Activated CD4-positive, alpha-beta T cell treated with anti-CD3 and anti-CD28 coated beads, Interleukin-2, amount 50 U/mL, for 24 hours (primary cell): ENCODE measurements around the gene ZNF579.
"Not testable (repeated sequence)": the region's sequence is repeated elsewhere in the genome, so short reads cannot be mapped to it uniquely, and the experiment has no call there.

Source experiments
- DNase-seq, 2 donors: peaks; one replicate each; pipeline ENCODE4 v3.0.0-alpha.2; 2020; ENCODE audit warnings: low read depth in 1 of 2, low spot score in 1 of 2

Gene ZNF579

GRCh38 chr19:55594996-55595545 lies 14.4 kb upstream of the ZNF579 start:
- DNase-seq: no peak

DNA sequence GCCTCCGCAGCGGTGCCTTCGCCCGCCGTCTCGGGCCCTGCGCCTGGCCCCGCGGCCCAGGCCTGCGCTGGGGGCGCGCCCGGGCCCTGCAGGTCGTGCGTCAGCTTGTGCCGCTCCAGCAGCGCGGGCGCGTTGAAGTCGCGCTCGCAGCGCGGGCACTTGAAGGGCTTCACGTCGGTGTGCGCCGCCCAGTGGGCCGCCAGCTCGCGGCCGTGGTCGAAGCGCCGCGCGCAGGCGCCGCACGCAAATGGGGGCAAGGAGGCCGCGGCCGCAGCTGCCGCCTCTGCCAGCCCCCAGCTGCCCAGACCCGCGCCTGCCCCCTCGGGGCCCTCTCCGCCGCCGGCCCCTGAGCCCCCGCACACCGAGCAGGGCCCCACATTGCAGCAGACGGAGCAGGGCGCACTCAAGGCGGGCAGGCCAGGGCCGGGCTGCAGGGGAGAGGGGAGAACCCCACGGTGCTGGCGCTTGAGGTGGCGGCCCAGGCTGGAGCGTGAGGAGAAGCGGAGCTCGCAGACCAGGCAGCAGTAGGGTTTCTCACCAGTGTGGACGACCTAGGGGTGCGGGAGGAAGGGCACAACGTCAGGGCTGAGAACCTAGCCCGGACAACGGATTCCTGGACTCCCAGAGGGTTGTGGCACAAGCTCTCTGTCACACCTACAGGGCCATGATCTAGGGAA lies 12.6 kb upstream of the ZNF579 start:
- DNase-seq: no peak

DNA sequence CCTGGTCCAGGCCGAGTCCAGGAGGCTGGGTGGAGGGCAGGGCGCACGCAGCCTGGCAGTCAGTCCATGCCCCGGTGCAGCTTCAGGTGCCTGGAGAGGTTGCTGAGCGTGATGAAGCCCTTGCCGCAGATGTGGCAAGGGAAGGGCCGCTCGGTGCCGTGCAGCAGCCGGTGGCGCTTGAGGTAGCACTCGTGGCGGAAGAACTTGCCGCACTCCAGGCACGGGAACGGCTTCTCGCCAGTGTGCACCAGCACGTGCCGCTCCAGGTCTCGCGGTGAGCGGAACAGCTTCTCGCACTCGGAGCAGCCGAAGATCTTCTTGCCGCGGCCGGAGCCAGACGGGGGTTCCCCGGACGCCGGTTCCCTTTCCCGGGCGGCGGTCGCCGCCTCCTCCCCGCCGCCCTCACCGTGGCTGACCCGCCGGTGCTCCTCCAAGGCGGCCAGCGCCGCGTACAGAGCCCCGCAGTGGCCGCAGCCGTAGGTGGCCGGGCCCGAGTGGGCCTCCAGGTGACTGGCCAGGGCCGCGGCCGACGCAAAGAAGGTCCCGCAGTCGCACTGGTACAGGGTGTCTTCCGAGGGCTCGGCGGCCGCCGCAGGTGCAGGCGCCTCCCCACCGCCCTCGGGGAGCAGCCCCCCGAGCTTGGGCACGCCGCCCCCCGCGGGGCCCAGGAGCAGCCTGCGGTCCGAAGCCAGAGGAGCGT lies 11.9 kb upstream of the ZNF579 start:
- no peak for DNase-seq

DNA sequence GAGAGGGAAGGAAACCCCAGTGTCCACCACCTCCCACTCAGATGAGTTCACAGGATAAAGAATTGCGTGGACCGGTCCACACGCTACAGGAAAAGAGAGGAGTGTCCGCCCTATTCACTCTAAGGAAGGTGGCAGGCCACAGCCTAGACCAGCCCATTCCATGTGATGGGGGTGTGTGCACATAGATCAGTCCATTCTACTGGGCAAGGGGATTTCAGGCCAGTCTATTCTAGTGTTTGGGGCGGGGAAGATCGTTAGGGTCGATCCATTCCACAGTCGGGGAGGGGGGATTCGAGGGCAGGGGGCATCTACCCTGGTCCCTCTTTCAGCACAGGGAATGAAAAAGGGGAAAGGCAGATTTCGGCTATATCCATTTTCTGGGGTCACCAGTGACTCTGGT lies 10.9 kb upstream of the ZNF579 start:
- DNase-seq: no peak

- no peak for DNase-seq
These were observed 10.0 kb upstream of the ZNF579 start for GRCh38 chr19:55590617-55591016.

- no peak for DNase-seq
These were observed 9.5 kb upstream of the ZNF579 start for GRCh38 chr19:55590109-55590508.

DNA sequence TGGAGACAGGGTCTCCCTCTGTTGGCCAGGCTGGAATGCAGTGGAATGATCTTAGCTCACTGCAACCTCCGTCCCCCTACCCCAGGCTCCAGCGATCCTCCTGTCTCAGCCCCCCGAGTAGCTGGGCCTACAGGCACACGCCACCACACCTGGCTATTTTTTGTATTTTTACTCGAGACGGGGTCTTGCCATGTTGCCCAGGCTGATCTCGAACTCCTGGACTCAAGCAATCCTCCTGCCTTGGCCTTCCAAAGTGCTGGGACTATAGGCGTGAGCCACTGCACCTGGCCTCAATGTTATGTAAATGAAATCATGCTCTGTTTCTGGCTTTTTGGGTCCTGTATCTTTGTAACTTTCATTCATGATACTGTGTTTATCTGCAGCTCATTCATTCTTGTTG lies 8.1 kb upstream of the ZNF579 start:
- no peak for DNase-seq

DNA sequence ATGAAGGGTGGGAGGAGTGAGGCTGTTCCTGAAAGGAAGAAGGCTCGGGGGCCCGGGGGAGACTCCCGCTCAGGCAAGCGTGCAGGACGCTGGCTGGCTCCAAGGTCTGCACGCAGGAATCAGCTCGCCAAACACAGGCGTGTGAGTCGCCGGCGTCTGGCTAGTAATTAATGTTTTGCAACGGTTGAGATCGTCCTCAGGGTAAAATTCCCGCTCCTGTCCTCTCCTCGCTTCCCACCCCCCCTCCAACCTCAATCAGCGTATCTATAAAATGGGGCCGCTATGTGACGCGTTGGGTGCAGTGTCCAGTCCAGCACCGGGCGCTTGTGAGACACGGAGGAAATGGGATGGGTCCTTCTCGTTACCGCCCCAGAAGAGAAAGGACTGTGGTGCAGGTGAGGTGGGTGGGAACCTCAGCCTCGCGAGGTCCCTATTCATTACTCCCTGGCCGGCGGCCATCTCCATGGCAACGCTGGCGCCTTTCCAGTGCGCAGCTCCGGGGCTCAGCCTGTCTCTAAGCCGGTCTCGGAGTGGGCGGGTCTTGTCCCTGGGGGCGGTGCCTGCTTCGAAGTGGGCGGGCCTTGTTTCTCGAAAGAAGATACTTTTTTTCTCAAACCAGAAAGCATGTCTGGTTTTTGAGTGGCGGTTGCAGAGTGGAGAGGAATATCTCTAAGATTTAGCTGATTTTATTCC lies 6.5 kb upstream of the ZNF579 start:
- DNase-seq: peak; percentile 77 to 92

DNA sequence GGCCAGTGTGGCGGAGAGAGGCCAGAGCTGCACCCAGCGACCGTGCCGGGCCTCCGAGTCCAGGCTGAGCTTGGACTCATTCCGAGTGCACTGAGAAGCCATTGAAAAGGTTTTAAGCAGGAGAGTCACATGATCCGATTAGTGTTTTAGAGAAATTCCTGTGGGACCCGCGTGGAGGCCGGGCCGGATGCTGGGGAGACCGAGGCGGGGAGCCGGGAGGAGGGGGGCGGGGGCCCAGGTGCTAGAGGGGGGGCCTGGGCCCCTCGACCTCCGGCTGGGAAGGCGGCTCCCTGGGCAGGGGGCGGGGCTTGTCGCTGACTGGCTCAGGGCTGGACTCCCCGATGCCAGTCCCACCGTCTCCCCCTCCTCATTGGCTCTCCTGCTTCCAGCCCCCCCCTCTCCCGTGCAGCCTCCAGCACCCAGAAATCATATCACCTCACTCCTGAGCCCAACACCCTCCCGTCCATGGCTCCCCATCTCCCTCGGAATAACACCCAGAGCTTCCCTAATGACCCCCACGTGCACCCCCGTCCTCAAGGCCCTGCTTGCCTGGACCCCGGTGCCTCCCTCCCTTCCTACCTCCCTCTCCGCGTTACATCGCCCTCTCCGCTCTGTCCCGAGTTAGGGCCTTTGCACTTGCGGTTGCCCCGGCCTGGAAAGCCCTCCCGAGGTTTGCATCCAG lies 5.2 kb upstream of the ZNF579 start:
- peak in 1 of 2 donors; percentile 31 for DNase-seq

GRCh38 chr19:55584871-55585270 lies 4.2 kb upstream of the ZNF579 start:
- DNase-seq: no peak

DNA sequence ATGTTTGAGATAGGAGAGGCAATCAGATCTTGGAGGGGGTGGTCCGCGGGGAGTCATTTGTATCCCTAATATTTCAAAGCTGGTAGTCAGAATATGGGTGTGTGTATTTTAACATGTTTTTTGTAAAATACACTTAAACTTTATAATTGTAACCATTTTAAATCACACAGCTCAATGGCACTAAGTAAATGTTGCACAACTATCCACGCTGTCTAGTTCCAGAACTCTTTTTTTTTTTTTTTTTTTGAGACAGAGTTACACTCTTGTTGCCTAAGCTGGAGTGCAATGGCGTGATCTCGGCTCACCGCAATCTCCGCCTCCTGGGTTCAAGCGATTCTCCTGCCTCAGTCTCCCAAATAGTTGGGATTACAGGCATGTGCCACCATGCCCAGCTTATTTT lies 3.2 kb upstream of the ZNF579 start:
- not testable (repeated sequence) for DNase-seq

GRCh38 chr19:55582284-55582683 lies 1.6 kb upstream of the ZNF579 start:
- not testable (repeated sequence) for DNase-seq

DNA sequence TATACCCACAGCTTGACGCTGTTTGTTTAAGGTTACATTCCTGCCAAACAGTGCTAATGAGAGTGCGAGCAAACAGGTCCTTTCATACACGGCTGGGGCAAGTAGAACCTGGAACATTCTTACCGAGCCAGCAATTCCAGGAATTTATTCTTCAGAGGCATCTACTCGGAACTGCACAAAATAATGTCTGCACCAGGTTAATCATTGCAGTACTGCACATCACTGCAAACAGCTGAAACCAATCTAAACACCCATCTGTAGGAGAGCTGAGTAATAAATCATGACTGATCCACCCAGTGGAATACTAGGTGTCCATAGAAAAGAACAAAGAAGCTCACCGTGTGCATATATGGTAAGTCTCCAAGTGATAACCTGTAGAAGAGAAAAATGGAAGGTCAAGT lies 1.2 kb upstream of the ZNF579 start:
- no peak for DNase-seq

DNA sequence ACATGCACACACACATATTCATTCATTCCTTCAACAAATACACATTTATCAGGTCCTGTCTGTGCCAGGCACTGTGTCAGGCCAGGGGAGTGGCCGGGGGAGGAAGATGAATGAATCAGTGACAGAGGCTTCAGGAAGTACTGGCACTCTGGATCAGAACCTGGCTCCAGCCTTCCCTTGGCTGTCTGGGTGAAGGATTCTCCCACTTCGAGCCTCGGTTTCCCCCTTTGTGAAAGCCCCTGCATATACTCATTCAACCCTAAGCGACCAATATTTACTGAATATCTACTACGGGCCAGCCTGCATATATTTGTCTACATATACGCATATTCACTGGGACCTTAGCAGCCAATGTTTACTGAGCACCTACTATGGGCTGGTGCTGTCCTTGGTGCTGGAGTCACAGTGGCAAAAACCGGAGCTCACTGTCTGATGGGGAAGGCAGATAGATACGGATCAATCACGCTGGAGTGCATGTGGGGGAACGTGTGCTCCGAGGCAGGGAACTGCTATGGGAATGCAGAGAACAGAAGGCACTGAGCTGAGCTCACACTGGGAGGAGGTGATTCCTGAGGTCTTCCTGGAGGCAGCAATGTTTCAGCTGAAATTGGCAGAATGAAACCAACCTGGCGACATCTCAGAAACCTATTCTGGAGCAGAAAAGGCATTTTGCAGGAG lies 636 bp upstream of the ZNF579 start:
- no peak for DNase-seq

DNA sequence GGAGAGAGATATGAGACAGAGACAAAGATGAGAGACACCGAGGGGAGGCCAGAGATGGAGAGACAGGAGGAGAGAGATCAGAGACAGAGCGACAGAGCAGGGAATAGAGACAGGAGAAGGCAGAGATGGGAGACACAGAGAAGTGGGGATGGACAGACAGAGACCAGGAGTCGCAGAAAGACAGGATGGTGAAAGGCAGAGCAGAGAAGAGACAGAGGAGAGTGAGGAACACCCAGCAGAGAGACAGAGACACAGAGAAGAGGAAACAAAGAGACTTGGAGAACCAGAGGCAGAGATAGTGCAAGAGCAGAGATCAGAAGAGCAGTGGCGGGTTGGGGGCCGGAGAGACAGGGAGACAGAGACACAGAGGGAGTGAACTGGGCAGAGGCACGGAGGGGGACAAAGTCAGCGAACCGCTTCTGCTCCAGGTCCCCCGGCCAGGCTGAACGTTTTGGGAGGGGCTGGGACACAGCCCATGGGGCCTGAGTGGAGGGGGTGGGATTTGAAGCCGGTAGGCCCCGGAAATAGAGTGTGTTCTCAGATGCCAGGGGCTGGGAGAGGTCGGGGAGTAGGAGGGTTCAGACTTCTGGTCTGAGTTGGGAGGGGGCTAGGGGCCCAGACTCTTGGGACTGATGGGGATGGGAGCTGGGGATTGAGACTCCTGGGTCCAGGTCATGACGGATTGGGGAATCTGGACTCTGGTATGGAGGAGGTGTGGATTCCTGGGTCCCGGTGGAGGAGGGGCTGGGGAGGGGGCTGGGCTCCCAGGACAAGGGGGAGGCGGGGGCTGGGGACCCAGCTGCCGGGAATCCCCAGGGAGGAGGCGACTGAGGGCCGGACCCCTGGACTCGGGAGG lies 654 bp downstream of the ZNF579 start:
- DNase-seq: no peak

DNA sequence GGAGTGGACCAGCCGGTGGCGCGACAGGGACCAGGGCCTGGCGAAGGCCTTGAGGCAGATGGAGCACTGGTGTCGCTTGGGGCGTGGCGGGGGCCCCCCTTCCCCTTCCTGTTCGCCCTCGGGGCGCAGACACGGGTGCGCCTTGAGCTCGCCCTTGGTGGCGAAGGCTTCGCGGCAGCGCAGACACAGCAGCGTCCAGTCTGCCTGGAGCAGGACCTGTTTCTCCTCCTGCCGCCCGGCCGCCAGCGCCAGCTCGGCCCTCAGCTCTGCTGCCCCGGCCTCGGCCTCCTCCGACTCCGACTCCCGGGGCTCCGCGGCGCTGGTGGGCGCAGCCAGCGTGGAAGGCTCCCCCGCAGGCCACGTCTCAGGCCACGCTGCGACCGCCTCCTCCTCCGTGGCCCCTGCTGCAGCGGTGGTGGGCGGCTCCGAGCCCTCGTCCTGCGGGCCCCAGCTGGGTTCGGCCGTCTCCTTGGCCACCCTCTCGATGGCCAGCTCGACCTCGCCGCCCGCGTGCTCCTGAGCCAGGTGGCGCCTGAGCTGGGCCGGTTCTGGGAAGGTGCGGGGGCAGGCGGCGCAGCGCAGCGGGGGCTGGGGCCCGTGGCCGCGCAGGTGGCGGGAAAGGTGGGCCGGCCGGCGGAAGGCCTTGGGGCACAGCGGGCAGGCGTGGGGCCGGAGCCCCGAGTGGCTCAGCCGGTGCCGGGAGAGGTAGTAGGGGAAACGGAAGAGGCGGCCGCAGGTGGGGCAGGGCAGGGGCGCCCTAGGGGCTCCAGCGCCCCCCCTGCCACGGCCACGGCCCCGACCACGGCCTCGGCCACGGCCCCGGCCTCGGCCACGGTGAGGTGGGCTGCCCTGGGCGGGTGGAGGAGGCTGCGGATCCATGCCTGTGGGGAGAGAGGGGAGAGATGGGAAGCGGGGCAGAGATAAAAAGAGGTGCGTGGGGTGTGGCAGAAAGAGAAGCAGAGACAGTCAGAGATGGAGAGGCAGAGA lies 1.6 kb downstream of the ZNF579 start:
- DNase-seq: no peak

GRCh38 chr19:55578031-55578760 lies 2.5 kb downstream of the ZNF579 start:
- DNase-seq: no peak

- no peak for DNase-seq
These were observed 3.9 kb downstream of the ZNF579 start for GRCh38 chr19:55576746-55577145.
